Epithelial cell of esophagus (primary cell): ENCODE measurements around the gene KRT77.

Experiments used
- DNase-seq: peaks from one replicate; pipeline ENCODE4 v3.0.0; 2010; ENCODE audit warnings: low read depth
- H3K4me3 ChIP-seq: 2 replicates; pipeline ENCODE4 v1.5.1; 2011; ENCODE audit warnings: mild to moderate bottlenecking, low read length, control low read depth
- TF ChIP-seq, protein P1 (sequence below): IDR thresholded peaks from 2 replicates; pipeline ENCODE4 v1.5.1; 2011; ENCODE audit warnings: low read depth, mild to moderate bottlenecking, low read length, control low read depth, inconsistent platforms; ENCODE audit not compliant: insufficient read depth; ENCODE audit errors: missing control alignments

KRT77 gene

GRCh38 chr12:52686063-52686462 lies 17.3 kb downstream of the KRT77 start:
- no peak overlapping the region for H3K4me3 ChIP-seq
- no peak for DNase-seq
- TF ChIP-seq, protein P1, sequence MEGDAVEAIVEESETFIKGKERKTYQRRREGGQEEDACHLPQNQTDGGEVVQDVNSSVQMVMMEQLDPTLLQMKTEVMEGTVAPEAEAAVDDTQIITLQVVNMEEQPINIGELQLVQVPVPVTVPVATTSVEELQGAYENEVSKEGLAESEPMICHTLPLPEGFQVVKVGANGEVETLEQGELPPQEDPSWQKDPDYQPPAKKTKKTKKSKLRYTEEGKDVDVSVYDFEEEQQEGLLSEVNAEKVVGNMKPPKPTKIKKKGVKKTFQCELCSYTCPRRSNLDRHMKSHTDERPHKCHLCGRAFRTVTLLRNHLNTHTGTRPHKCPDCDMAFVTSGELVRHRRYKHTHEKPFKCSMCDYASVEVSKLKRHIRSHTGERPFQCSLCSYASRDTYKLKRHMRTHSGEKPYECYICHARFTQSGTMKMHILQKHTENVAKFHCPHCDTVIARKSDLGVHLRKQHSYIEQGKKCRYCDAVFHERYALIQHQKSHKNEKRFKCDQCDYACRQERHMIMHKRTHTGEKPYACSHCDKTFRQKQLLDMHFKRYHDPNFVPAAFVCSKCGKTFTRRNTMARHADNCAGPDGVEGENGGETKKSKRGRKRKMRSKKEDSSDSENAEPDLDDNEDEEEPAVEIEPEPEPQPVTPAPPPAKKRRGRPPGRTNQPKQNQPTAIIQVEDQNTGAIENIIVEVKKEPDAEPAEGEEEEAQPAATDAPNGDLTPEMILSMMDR: no peak

GRCh38 chr12:52685406-52685890 lies 17.9 kb downstream of the KRT77 start:
- no peak overlapping the region for H3K4me3 ChIP-seq
- DNase-seq: no peak
- TF ChIP-seq, protein P1: no peak

DNA sequence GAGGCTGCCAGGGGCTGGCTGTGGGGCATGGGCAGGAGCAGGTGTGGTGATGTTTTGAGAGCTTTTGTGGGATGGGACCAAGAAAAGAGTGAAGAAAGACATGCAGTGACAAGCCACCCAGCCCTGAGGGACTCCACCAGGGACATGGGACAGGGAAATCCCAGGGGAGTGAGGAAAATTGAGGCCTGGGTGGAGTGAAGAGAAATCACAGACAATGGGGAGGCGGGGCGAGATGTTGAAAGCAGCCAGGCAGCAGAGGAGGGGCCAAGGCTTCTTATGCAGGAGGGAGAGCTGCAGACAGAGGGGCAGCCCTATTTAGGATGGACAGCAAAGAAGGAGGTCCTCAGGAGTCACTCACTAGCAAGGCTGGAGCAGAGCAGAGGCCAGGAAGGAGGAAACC lies 18.9 kb downstream of the KRT77 start:
- H3K4me3 ChIP-seq: no peak overlapping the region
- TF ChIP-seq, protein P1: no peak
- DNase-seq: no peak

DNA sequence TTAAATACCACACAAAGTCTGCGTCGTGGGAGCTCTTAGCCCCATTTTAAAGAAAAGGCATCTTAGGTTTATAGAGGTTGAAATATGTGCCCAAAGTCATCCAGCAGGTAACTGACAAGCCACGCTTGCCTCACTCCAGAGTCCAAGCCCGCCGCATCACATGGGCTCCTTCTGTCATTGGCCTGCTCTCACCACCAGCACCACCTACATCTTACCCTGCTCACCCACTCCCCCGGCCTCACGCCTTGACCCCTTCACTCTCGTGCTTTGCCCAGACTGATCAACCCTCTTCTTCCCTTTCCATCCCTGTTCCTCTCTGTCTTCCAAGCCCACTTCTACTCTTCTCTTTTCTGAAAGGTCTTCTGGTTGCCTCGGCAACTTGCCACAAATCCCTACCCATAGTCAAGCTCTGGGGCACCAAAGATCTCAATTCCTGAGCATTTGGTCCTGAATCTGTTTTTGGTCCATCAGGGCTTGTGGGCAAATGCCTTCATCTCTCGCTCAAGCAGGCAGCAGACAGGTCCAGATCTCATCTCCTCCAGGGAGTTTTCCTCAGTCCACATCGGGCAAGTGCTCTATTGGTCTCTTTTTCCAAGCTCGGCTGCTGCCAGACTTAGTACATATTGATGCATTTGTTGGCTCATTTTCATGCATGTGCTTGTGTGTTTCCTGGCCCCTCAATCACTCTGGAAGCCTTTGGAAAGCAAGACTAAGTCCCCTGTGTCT lies 19.6 kb downstream of the KRT77 start:
- no peak overlapping the region for H3K4me3 ChIP-seq
- TF ChIP-seq, protein P1: no peak
- DNase-seq: no peak

GRCh38 chr12:52682938-52683574 lies 20.3 kb downstream of the KRT77 start:
- DNase-seq: no peak
- TF ChIP-seq, protein P1: no peak
- H3K4me3 ChIP-seq: no peak overlapping the region

DNA sequence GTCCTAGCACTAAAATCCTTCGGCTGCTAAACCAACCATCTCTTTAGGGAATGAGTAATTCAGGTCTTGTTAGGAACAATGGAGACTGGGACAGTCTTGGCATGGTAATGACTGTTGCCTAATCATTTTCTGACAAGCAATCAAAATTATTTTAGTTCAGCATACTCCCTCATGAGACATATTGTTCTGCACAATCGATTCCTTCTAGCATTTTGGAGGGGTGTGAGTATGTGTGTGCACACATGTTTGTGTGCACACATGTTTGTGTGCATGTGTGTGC lies 21.0 kb downstream of the KRT77 start:
- DNase-seq: peak; percentile 60
- H3K4me3 ChIP-seq: no peak overlapping the region
- TF ChIP-seq, protein P1: no peak
